Stimulated activated CD8-positive, alpha-beta memory T cell treated with anti-CD3 and anti-CD28 coated beads, Interleukin-7, amount 100 ng/mL, for 48 hours (primary cell): ENCODE results near the gene HMCN2.

Experiments used
- DNase-seq, 2 donors: peaks; one replicate each; pipeline ENCODE4 v3.0.0-alpha.2; 2020; ENCODE audit warnings: low read depth in 1 of 2; ENCODE audit errors: extremely low read depth in 1 of 2

The HMCN2 gene

GRCh38 chr9:130478736-130479575 is 213.4 kb downstream of the HMCN2 start:
- DNase-seq, result no peak

DNA sequence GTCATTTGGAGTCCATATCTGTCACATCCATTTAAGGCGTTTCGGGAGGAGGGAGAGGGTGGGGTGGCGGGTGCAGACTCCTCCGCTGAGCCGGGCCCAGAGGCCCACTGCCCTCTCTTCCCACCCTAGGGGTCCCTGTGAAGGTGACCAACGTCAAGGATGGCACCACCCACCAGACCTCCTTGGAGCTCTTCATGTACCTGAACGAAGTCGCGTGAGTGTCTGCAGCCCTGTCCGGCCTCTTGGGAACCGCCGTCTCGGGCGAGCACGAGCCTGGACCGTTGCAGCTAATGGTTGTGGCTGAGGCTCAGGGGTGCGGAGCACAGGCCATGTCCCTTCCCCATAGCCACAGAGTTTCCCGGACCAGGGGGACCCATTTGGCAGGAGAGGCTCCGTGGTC is 214.0 kb downstream of the HMCN2 start:
- DNase-seq, result no peak

DNA sequence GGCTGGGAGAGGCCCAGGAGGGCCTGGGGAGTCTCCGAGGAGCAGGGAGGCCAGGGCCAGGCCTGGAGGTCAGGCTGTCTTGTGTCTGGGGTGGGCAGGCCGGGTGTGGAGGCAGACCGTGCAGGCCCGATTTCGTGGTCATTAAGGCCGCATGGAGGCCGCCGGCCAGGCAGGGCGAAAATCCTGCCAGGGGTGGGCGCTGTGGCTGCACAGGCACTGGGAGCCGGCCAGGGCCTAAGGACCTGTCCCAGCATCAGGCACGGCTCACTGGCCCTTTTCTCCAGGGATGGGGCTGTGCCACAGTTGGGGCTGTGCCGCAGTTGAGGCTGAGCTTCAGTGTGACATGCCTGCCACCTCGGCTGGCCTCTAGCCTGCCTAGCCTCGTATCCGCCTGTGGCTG is 215.1 kb downstream of the HMCN2 start:
- DNase-seq, result no peak

- no peak for DNase-seq
These were observed 216.9 kb downstream of the HMCN2 start for GRCh38 chr9:130482463-130482862.

GRCh38 chr9:130483371-130483971 is 217.9 kb downstream of the HMCN2 start:
- no peak for DNase-seq
